ENCODE measurements around the gene MX1.

MX1 gene

DNA sequence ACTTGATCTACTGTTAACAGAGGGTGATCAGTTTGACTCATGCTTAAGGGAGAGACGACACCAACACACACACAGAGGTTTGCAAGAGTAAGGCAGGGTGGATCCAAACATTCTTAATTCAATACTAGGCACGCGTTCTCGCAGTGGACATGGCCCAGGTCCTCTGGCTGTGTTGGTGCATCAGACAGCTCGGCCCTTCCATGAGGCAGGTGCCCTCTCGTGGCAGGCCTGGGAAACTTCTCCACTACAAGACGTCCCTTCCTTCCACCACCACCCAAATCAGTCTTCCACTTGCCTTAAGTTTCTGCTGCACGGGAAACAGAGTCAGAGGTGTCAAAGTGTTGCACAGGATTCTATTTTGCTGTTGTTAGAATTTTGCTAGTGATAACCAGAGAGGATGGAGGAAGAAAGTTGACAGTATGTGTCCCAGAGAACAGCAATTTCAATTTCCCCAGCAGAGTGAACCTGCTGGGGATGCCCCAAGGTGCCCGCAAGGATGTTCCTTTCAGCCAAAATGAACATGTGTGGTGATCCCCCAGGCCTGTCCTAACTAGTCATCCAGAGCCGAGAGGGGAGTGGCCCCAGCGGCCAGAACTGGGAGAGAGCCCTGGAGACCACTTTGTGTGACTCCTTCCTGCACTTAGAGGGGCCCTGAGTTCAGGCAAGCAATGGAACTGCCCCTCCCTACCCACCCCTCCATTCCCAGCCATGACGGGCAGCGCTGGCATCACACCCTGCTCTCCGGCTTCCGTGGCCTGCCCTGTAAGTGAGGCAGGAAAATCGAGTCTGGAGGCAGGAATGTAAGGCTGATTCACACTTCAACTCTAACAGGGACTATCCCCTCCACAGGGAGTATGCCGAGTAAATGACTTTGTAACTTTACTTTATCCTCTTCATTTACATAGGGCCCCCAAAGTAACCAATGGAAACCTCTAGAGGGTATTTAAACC, 34.8 kb downstream of the MX1 start:
- peak; percentile 23 for DNase-seq (ENCODE audit: low read depth)

DNA sequence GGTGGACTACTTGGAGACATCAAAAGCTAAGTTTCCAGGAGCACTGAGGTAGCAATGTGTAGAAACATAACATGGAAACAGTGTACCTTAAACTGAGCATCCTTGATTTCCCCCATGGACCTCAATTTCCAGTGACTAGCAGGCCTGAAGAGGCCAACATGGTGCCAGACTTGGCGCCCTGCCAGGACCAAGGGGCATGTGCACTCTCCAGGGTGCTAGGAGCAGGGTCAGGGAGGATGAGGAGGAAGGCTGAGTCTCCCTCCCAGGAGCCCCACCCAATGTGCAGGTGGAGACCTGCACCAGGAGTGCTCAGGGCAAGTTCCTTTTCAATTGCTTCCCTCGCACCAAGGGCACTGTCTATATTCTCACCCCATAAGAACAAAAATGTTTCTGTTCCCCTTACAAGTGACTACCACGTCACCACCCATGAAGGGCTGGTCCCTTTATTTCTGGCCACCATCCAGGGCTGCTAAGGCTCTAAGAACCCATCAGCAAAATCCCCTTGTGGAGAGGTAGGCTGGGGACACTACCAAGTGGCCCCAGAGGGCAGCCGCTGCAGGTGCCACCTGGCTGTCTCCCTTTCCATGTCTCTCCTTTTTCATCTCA, 39.2 kb downstream of the MX1 start:
- DNase-seq (ENCODE audit: low read depth), result no peak

DNA sequence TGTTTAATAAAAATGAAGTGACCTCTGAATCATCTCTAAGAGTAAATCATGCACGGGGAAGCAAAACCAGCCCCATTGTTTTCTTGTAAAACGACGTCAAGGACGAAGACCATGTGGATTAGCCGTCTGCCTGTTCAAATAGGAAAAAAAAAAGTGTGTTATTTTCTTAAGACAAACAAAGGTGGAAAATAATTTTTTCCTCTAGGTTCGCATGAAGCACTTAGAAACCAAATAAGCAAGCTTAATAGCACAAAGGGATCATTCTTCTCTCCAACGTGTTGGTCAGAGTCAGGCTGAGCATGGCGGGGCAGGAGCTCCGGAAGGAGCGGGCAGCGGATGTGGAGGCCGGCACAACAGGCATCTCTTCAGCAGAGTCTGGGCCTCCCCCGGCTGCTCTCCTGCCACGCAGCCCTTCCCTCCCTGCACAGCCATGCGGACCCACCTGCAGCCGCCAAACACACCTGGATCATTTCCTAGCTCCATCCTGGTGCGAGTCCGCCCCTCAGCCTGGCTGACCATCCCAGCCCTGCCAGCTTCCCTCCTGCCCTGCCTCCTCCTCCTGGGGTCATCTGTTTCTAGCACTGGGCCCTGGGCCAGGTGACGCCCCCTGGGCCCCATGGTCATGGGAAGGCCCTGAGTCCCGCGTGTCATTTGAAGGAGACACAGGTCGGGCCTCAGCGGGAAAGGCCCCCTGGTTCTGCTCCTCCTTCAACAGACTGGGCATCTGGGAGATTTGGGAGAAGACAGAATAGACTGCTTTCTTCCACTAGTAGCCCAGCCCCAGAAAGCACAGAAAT, 40.2 kb downstream of the MX1 start:
- DNase-seq (ENCODE audit: low read depth), result no peak

DNA sequence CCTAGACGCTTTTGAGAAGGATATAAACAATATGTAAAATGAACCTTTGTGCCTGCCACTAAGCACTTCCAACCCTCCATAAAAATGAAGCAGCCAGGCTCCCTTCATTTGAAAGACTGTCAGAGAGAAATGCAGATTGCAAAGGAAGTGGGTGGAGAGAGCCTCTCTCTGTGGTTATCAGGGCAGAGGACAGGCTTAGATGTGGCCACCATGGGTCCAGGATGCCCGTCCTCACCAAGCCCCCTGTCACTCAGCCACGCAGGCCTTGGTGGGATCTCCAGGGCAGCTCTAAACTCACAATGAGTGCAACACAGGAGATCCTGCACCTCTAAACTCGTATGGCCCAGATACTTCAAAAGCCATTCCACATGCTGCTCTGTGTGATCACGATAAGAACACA, 44.0 kb downstream of the MX1 start:
- no peak for DNase-seq (ENCODE audit: low read depth)

DNA sequence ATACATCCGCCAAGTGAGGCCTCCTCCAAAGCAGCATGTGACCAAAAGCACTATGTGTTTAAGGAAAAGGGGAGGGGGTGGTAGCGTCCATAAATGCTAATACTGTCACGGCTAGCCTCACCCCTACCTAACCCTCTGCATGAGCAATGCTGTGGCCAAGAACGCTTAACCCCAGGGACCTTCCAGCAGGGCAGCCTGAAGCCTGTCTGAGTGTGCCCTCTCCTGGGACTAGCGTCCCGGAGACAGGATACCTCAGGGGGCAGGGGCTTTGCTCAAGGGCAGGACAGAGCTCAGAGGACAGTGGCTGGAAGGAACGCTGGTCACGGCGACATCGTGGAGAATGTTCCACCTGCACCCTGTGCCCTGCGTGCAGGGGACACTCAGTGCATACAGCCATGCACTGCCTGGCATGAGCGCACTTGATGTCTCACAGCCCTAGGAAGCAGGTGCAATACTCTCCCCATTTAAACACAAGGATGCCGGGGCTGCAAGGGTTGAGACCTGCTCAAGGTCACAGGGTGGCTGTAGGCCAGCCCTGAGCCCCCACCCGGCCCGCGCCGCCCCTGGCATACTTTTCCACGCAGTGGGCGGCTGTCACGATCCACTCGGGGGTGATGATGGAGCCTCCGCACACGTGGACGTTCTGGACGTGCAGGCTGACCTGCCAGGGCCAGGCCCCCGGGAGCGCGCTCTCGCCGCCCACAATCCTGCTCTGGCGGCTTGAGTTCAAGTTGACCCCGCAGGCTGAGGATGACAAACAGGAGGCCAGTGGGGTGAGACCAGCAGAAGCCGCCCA, 46.9 kb downstream of the MX1 start:
- DNase-seq (ENCODE audit: low read depth), result no peak

DNA sequence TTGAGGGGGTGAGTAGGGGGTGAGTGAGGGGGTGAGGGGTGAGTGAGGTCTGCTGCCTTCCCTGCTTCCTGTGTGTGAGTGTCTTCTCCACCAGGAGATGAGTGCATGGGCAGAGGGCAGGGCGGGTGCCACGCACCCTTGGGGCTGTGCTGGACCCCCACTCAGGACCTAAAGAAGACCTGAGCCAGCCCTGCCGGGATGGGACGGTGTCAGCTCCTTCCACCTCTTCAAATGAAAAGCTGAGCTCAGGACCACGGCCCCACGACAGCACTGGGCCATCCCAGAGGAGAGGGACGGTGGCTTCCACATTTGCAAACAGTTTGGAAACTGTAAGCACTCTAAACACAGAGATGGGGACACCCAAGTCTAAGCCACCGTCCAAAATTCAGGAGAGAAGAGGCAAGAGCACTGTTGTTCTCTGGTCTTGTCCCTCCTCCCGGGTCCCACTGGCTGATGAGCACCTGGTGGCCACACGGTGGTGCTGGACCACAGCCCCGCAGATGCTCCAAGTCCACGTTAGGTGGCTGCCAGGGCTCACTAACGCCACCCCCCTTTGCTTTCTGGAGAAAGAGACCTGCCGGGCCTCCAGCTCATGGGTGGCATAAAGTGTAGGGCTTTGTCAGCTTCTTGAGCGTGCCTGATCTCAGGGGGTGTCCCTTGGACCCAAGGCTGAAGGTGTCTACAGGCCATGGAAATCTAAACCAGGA, 49.8 kb downstream of the MX1 start:
- no peak for DNase-seq (ENCODE audit: low read depth)

DNA sequence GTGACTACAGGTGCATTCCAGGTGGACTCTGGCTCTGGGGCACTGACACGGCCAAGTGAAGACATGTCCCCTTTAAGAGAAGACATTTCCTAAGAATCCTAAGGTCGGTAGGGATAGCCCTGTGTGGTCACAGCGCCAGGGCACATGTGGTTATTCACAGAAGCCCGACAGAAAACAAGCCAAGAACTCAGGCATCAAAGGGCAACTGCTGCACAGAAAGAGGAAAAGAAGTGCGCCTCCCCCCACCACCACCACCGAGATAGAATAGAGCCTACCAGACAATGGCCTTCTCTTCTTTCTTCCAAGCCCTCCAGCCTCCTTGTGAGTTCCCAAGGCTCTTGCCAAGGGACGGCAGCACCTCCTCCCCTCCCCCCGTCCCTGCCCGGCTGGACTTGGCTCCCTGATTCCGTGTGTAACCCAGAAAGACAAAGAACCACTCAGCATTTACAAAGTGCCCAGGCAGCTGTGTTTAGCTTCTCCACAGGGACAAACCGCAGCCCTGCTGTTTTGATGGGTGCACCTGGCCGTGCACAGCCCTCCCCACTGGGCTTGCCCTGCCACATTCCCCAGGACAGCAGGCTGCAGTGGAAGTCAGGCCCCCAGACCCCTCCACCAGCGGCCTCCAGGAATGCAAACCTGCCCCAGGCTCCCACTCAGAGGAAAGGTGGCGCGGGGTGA, 51.7 kb downstream of the MX1 start:
- DNase-seq (ENCODE audit: low read depth), result no peak

DNA sequence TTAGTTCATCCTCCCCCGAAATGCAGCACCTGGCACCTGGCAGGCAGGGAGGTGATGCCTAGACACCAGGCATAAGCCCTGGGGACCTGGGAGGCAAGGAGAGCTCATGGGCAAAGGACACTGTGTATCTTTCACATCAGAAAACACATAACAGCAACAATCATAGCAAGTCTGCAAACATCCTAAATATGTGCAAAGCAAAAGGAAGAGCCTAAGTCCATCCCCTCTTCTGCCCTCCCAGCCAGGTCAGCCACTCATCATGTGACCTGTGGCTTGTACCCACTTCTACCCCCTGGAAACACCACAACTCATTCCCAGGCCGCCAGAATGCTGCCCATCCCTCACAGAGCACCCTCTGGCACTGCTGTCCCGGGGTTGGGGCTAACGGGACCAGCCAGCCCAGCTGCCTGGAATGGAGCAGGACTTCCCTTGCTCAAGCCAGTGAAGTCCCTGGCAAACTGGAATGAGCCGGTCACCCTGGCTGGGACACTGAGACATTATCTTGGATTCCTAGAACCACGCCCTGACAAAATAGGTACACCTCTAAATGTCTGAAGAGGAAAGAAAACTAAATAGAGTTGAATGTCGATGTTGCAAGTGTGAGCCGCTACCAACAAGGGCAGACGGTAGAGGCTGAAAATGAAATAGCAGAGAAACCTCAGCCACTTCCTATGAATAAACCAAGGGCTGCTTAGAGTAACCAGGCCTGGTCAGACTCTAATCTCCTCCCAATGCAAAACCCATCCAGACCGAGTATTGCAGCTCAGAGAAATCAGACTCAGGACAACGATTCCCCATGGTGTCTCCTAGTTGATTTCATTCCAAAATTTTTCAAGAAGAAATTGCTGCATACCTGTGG, 52.5 kb downstream of the MX1 start:
- DNase-seq (ENCODE audit: low read depth), result no peak

DNA sequence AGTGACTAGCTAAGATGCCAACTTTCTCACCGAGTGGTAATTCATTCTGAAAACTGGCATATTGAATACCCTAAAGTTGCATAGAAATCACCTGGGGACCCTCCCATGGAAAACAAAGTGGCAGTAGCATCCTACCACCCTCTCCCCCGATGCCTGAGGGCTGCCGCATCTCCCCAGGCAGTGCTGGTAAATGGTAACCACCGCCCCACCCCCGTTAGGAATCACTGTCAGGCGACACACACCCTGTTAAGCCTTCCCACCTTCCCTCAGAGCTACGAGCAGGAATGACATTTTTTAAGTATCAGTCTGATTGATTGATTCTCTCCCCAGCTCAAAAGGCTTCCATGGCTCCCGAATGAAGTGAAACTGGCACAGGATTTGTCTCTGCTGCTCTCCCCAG, 53.6 kb downstream of the MX1 start:
- no peak for DNase-seq (ENCODE audit: low read depth)

DNA sequence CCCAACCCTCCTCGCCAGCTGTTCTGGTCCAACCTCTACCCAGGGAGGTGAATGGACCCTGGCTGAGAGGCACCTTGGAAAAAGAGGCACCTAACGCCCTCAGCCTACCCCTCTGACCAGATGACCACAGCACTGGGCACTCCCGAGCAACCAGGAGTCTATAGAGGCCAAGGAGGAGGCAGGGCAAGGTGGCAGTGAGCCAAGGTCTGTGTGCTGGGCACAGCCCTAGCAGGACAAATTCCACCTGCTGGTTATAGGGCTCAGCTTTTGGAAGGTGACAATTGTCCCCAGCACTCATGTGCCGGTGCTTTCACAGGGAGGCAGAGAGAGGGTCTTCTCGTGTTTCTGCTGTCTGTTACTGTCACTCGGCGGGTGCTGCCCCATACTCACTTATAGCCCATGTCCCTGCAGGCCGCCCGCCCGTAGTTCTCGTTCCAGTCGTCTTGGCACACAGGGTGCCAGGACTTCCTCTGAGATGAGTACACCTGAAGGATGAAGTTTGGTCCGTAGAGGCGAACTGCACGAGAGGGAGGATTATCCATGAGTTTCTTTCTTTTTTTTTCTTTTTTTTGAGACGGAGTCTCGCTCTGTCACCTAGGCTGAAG, 54.1 kb downstream of the MX1 start:
- DNase-seq (ENCODE audit: low read depth), result no peak

DNA sequence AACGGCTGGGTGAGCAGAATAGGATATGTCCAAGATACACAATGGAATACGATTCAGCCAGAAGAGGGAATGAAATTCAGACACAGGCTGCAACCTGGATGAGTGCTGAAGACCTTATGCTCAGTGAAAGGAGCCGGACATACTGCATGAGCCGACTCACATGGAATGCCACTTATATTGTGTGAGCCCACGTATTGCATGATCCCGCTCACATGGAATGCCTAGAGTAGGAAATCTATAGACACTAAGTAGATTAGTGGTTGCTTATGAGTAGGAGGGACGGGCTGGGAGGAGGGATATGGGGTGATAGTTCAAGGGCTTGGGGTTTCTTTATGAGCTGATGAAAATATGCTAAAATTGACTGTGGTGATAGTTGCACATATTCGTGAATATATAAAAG, 55.2 kb downstream of the MX1 start:
- DNase-seq (ENCODE audit: low read depth), result no peak

DNA sequence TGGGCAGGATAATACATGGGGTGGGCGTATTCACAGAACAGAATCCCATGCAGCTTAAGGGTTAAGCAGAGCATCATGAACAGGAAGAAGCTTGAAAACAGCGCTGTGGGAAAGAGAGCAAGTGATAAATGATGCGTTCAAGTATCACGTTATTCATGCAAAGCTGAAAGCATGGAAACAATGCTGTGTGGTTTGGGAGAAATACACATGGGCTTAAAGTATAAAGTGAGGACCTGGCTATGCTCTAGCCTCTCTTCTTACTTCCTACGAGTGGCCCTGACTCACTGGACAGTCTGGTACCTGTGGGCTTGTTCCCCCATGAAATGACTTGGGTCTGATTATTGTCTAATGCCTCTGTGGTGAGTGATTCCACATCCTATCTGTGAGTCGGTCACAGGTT, 56.3 kb downstream of the MX1 start:
- DNase-seq (ENCODE audit: low read depth), result no peak

DNA sequence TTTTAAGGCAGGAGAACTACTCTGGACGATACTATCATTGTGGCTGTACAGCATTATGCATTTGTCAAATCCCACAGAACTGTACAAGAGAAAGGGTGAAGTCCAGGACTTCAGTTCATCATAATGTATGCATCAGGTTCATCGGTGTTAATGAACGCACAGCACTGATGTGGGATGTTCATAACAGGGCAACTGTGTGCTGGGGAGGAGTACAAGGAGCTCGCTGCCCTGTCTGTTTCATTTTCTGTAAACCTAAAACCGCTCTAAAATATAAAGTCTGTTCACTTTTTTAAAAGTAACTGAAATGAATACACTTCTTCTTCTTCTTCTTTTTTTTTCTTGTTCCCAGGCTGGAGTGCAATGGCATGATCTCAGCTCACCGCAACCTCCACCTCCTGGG, 56.9 kb downstream of the MX1 start:
- no peak for DNase-seq (ENCODE audit: low read depth)

DNA sequence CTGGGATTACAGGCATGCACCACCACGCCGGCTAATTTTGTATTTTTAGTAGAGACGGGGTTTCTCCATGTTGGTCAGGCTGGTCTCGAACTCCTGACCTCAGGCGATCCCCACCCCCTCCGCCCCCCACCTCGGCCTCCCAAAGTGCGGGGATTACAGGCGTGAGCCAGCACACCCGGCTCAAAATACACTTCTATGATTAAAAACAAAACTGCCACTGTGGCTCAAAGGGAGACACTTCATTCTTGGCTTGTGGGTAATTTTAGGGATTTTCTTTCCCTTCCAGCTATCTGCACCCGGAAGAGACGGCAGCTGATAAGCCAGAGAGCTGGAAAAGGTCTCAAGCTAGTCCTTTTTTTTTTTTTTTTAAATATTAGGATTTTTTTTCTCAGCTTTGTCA, 57.4 kb downstream of the MX1 start:
- DNase-seq (ENCODE audit: low read depth), result no peak

DNA sequence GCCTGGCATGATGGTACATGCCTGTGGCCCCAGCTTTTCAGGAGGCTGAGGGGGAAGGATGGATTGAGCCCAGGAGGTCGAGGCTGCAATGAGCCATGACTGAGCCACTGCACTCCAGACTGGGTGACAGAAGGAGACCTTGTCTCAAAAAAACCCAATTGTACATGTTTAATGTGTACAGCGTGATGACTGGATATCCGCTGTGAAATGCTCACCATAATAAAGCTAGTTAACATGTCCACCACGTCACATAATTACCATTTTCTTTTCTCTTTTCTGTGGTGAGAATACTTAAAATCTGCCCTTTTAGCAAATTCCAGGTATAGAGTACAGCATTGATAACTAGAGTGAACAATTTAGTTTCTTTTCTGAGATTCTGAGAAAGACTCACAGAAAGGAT, 57.9 kb downstream of the MX1 start:
- no peak for DNase-seq (ENCODE audit: low read depth)

DNA sequence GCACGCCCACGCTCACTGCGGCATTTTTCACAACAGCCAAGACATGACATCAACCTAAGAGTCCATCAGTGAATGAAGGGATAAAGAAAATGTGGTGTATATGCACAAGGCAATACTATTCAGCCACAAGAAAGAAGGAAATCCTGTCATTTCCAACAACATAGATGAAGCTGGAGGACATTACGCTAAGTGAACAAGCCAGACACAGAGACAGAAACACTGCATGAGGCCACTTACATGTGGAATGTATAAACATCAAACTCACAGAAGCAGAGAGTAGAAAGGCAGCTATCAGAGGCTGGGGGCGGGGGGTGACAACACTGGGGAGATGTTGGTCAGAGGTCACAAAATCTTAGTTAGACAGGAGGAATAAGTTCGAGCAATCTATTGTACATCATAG, 61.0 kb downstream of the MX1 start:
- no peak for DNase-seq (ENCODE audit: low read depth)

DNA sequence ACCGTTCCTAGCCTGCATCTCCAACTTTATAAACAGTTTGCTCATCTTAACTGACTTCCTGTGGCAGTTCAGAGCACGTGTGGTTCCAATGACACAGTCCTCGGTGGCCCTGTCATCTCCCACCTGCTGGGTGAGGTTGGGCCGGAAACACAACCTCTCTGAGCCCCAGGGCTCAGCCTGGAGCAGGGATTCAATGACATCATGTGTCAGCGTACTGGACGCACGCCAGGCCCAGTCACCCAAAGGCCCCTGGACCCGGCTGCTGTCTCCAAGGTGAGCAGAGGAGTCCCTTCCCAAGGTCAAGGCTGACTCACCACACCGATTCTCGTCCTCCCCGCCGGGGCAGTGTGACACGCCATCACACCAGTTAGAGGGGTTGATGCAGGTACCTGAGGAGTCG, 62.0 kb downstream of the MX1 start:
- DNase-seq (ENCODE audit: low read depth), result no peak

DNA sequence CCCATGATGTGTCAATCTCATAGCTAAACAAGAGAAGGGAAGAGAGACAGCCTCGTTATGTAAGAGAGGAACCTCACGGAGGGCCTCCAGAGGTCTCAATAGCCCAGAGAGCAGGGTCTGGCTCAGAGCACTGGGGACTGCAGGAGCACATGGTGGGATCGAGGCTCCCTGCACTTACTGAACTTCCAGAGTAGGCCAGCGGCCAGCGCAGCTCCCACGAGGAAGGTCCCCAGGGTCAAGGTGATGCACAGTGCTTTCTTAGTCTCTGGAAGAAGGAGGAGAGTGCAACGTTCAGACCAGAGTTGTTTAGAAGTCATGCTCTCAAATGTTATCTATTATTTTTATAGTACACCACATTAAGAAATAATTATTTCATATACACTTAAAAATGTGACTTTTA, 63.3 kb downstream of the MX1 start:
- DNase-seq (ENCODE audit: low read depth), result no peak

DNA sequence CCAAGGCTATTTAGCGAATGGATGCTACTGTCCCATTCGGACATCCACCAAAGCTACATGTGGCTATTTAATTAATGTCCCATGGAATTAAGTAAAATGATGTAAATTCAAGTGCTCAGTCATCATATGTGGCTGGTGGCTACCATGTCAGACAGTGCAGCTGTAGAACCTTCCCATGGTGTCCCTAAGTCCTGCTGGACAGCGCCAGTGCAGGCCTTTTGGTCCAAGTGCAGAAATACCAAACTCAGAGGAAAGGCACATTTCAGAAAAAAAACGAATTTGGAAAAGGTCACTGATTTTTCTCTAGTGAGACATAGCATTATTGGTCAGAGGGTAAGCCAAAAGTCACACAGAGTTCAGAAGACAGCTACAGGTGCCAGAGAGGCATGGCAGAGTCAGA, 64.3 kb downstream of the MX1 start:
- no peak for DNase-seq (ENCODE audit: low read depth)

DNA sequence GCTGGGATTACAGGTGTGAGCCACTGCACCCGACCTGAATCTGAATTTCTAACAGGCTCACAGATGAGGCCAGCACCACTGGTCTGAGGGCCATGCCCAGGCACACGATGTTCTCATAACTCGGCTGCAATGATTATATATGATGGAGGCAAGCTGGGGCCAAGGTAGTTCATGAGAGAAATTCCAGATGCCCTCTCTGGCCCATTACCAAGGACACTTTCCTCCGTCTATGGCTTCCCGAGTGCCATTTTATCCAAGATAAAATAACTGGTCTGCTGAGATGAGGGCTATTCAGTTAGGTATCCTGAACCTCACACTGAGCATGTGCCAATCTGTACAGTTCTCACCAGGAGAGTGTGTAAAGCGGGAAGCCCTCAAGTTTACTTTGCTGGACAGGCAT, 65.4 kb downstream of the MX1 start:
- DNase-seq (ENCODE audit: low read depth), result no peak
